H1 (cell line): ENCODE results near the gene PPID. TPM values are rescaled to one million over a fixed set of nuclear protein-coding genes. Genes with fewer than 3 reads are reported as not detected.

Source experiments
- CTCF ChIA-PET: fragments of 300-600 bp; sonication (Branson Sonifier 250); formaldehyde crosslinking; loops from one replicate; lab custom pipeline; 2021; ENCODE audit not compliant: partially characterized antibody; lab: Charles Lee
- POLR2A ChIA-PET: fragments of 300-600 bp; sonication (Branson Sonifier 250); formaldehyde crosslinking; loops from one replicate; lab custom pipeline; 2021; ENCODE audit warnings: inconsistent platforms; ENCODE audit not compliant: partially characterized antibody; lab: Charles Lee
- DNase-seq, 2 experiments: peaks; one replicate each; pipeline versions ENCODE4 v3.0.0 to v3.0.0-alpha.2; 2010 to 2022; ENCODE audit warnings: low spot score in 2 of 2, low read depth in 1 of 2, mixed read lengths in 1 of 2
- FAIRE-seq: peaks from 2 replicates; lab custom pipeline; 2011; peaks lifted over from hg19 to GRCh38; lab: Jason Lieb, UNC
- H2AFZ ChIP-seq: 2 replicates; pipeline ENCODE4 v1.8.1; 2012; ENCODE audit warnings: low read length, inconsistent platforms
- H2AK5ac ChIP-seq: 2 replicates; pipeline ENCODE4 v1.6.1; 2013; ENCODE audit warnings: low read depth, low read length
- H2BK120ac ChIP-seq: replicated peaks from 2 replicates; pipeline ENCODE3; 2013; ENCODE audit warnings: low read depth, low read length, inconsistent platforms
- H2BK12ac ChIP-seq: 2 replicates; pipeline ENCODE4 v1.6.1; 2013; ENCODE audit warnings: low read depth, low read length
- H2BK15ac ChIP-seq: 2 replicates; pipeline ENCODE4 v1.6.1; 2013; ENCODE audit warnings: low read length
- H2BK20ac ChIP-seq: 2 replicates; pipeline ENCODE4 v1.6.1; 2013; ENCODE audit warnings: low read length
- H2BK5ac ChIP-seq: 2 replicates; pipeline ENCODE4 v1.6.1; 2013; ENCODE audit warnings: low read depth, low read length
- H3K14ac ChIP-seq: 2 replicates; pipeline ENCODE4 v1.6.1; 2013; ENCODE audit warnings: inconsistent platforms; ENCODE audit not compliant: insufficient read length
- H3K18ac ChIP-seq: 2 replicates; pipeline ENCODE4 v1.6.1; 2013; ENCODE audit warnings: low read length; ENCODE audit errors: extremely low read depth
- H3K23ac ChIP-seq: 2 replicates; pipeline ENCODE4 v1.6.1; 2013; ENCODE audit warnings: inconsistent platforms; ENCODE audit not compliant: insufficient read length
- H3K23me2 ChIP-seq: 2 replicates; pipeline ENCODE4 v1.6.1; 2013; ENCODE audit warnings: low read depth, low read length
- H3K27ac ChIP-seq: 2 replicates; pipeline ENCODE4 v1.6.1; 2011; ENCODE audit warnings: low read depth, low read length, inconsistent platforms
- H3K27me3 ChIP-seq, 4 experiments: replicated peaks in 1 of 4; 1 replicate in 1 of 4; 2 replicates in 3 of 4; pipeline versions ENCODE4 v1.6.1 to v1.8.1; 2011 to 2013; ENCODE audit warnings: low read length in 3 of 4, mild to moderate bottlenecking in 3 of 4, inconsistent platforms in 2 of 4, mixed read lengths in 2 of 4, moderate library complexity in 1 of 4; ENCODE audit not compliant: control insufficient read depth in 3 of 4, insufficient read depth in 3 of 4; ENCODE audit errors: extremely low read depth in 1 of 4
- H3K36me3 ChIP-seq, 4 experiments: 2 replicates each; pipeline versions ENCODE4 v1.6.1 to v1.8.1; 2011 to 2013; ENCODE audit warnings: mild to moderate bottlenecking in 4 of 4, low read length in 3 of 4, moderate library complexity in 2 of 4, control low read depth in 1 of 4, inconsistent platforms in 1 of 4; ENCODE audit not compliant: insufficient read depth in 4 of 4, control insufficient read depth in 2 of 4
- H3K4ac ChIP-seq: replicated peaks from 2 replicates; pipeline ENCODE3; 2013; ENCODE audit warnings: low read length, low read depth, mixed read lengths, inconsistent platforms; ENCODE audit not compliant: insufficient read length
- H3K4me1 ChIP-seq, 4 experiments: replicated peaks in 1 of 4; 1 replicate in 1 of 4; 2 replicates in 3 of 4; pipeline versions ENCODE4 v1.6.1 to v1.8.1; 2011 to 2013; ENCODE audit warnings: low read length in 3 of 4, inconsistent platforms in 2 of 4, mixed read lengths in 1 of 4; ENCODE audit not compliant: insufficient read depth in 4 of 4, control insufficient read depth in 3 of 4
- H3K4me2 ChIP-seq, 2 experiments: 2 replicates each; pipeline versions ENCODE4 v1.6.1 to v1.8.1; 2011 to 2013; ENCODE audit warnings: low read depth in 2 of 2, low read length in 2 of 2, control low read depth in 1 of 2, inconsistent platforms in 1 of 2, mild to moderate bottlenecking in 1 of 2; ENCODE audit not compliant: insufficient read depth in 1 of 2
- H3K4me3 ChIP-seq, 4 experiments: fragments of 200-600, 300-600 bp in 1 of 4; sonication (generic), shearing (Covaris generic), sonication (Bioruptor Twin) in 1 of 4; 2 replicates each; pipeline versions ENCODE4 v1.5.1 to v1.8.1; 2011 to 2016; ENCODE audit warnings: low read length in 4 of 4, low read depth in 3 of 4, control low read depth in 2 of 4, inconsistent platforms in 2 of 4, mild to moderate bottlenecking in 2 of 4, mixed read lengths in 1 of 4, moderate library complexity in 1 of 4; ENCODE audit not compliant: insufficient read depth in 2 of 4; ENCODE audit errors: extremely low read depth in 1 of 4
- H3K56ac ChIP-seq: replicated peaks from 2 replicates; pipeline ENCODE3; 2013; ENCODE audit warnings: low read depth, mild to moderate bottlenecking, mixed read lengths, low read length, inconsistent platforms; ENCODE audit not compliant: insufficient read length
- H3K79me1 ChIP-seq: 2 replicates; pipeline ENCODE4 v1.6.1; 2013; ENCODE audit warnings: low read depth, low read length, control low read depth
- H3K79me2 ChIP-seq, 2 experiments: 2 replicates each; pipeline versions ENCODE4 v1.6.1 to v1.8.1; 2012 to 2013; ENCODE audit warnings: low read length in 2 of 2, mild to moderate bottlenecking in 2 of 2, inconsistent platforms in 1 of 2; ENCODE audit not compliant: insufficient read depth in 2 of 2, control insufficient read depth in 1 of 2
- H3K9ac ChIP-seq, 4 experiments: replicated peaks in 1 of 4; 1 replicate in 1 of 4; 2 replicates in 3 of 4; pipeline versions ENCODE4 v1.6.1 to v1.8.1; 2011 to 2013; ENCODE audit warnings: low read depth in 3 of 4, low read length in 3 of 4, control low read depth in 2 of 4, mild to moderate bottlenecking in 2 of 4, moderate library complexity in 2 of 4, inconsistent platforms in 1 of 4; ENCODE audit errors: extremely low read depth in 1 of 4
- H3K9me3 ChIP-seq, 2 experiments: 2 replicates each; pipeline versions ENCODE4 v1.6.1 to v1.8.1; 2012 to 2013; ENCODE audit warnings: mild to moderate bottlenecking in 2 of 2, moderate library complexity in 2 of 2, control low read depth in 1 of 2, inconsistent platforms in 1 of 2, low read depth in 1 of 2, low read length in 1 of 2, mixed read lengths in 1 of 2; ENCODE audit not compliant: insufficient read depth in 2 of 2
- H4K20me1 ChIP-seq, 2 experiments: replicated peaks in 1 of 2; 2 replicates each; pipeline versions ENCODE3 to v1.8.1; 2011 to 2013; ENCODE audit warnings: inconsistent platforms in 2 of 2, low read length in 2 of 2, mild to moderate bottlenecking in 1 of 2; ENCODE audit not compliant: insufficient read depth in 2 of 2, control insufficient read depth in 1 of 2
- H4K5ac ChIP-seq: 2 replicates; pipeline ENCODE4 v1.6.1; 2013; ENCODE audit warnings: low read length, low read depth, mixed read lengths, inconsistent platforms; ENCODE audit not compliant: insufficient read length
- H4K8ac ChIP-seq: 2 replicates; pipeline ENCODE4 v1.8.0; 2013; ENCODE audit warnings: mild to moderate bottlenecking, moderate library complexity, low read length, inconsistent platforms; ENCODE audit not compliant: insufficient read depth; ENCODE audit errors: extremely low read depth
- H4K91ac ChIP-seq: replicated peaks from 2 replicates; pipeline ENCODE3; 2013; ENCODE audit warnings: low read length, mixed read lengths, inconsistent platforms; ENCODE audit not compliant: insufficient read length
- KDM4A ChIP-seq: IDR thresholded peaks from one replicate; pipeline ENCODE4 v1.7.1; 2012; ENCODE audit warnings: low read depth, mild to moderate bottlenecking, moderate library complexity, low read length, inconsistent platforms; ENCODE audit not compliant: severe bottlenecking
- KDM5A ChIP-seq: fragments of 200-600 bp; IDR thresholded peaks from 2 replicates; pipeline ENCODE4 v1.7.1; 2012; ENCODE audit warnings: mild to moderate bottlenecking, low read length, inconsistent platforms, mixed read lengths
- POLR2A ChIP-seq, 2 experiments: IDR thresholded peaks; 1 replicate in 1 of 2; 2 replicates in 1 of 2; pipeline ENCODE4 v1.6.1; 2011; ENCODE audit warnings: low read depth in 2 of 2, low read length in 2 of 2, mild to moderate bottlenecking in 2 of 2; ENCODE audit errors: control extremely low read depth in 1 of 2
- SAP30 ChIP-seq: fragments of 300-600 bp; sonication (generic); IDR thresholded peaks from 2 replicates; pipeline ENCODE4 v1.7.1; 2012; ENCODE audit warnings: low read length, moderate library complexity, mild to moderate bottlenecking, inconsistent platforms; ENCODE audit not compliant: insufficient read depth, insufficient replicate concordance
- SUZ12 ChIP-seq: fragments of 200-600 bp; sonication (generic); IDR thresholded peaks from 2 replicates; pipeline ENCODE4 v1.6.1; 2012; ENCODE audit warnings: mild to moderate bottlenecking, inconsistent platforms, low read length, moderate library complexity, mixed read lengths
- TAF1 ChIP-seq: IDR thresholded peaks from 2 replicates; pipeline ENCODE4 v1.6.1; 2011; ENCODE audit warnings: mild to moderate bottlenecking, low read depth, low read length
- TAF7 ChIP-seq: optimal IDR thresholded peaks from 2 replicates; pipeline ENCODE3; 2011; ENCODE audit warnings: low read depth, mild to moderate bottlenecking, inconsistent platforms, low read length, moderate library complexity, borderline replicate concordance
- TEAD4 ChIP-seq: IDR thresholded peaks from 2 replicates; pipeline ENCODE4 v1.6.1; 2012; ENCODE audit warnings: low read depth, low read length, inconsistent platforms, mixed read lengths
- WGBS, 2 experiments: shearing (Covaris generic) in 1 of 2; methylation state at CpG; one replicate each; pipeline versions ENCODE4 v1.1.6 to v1.1.7; 2013 to 2015; ENCODE audit warnings: low lambda C conversion rate in 2 of 2, mixed read lengths in 2 of 2, inconsistent platforms in 1 of 2, low coverage in 1 of 2, missing lambda C conversion rate in 1 of 2; ENCODE audit not compliant: insufficient replicate concordance in 2 of 2, insufficient coverage in 1 of 2, insufficient read length in 1 of 2; ENCODE audit errors: extremely low coverage in 1 of 2, missing lambda C conversion rate in 1 of 2; 5-methylcytosine and 5-hydroxymethylcytosine counted together
- polyA plus RNA-seq, 7 experiments: library from polyadenylated mRNA; depleted of rRNA in 3 of 7; stranded (reverse) in 5 of 7; unstranded in 2 of 7; fragments of >200 nt in 5 of 7; fragments of 200-250 nt in 2 of 7; gene quantifications; 1 replicate in 5 of 7; 2 replicates in 1 of 7; 4 replicates in 1 of 7; pipeline versions ENCODE4 v1.2.1 to v1.2.3, GENCODE V29; 2011 to 2013; ENCODE audit warnings: missing spikeins in 2 of 7, mixed read lengths in 2 of 7
- total RNA-seq: library from RNA; stranded (reverse); fragmentation: NEBNext Ultra II Directional; extraction: Animal tissue kit (Norgen Biotek cat#: 25700); gene quantifications from 2 replicates; pipeline ENCODE4 v1.2.1, GENCODE V29; 2021
- TF ChIP-seq, protein P1 (sequence below): IDR thresholded peaks from 2 replicates; pipeline ENCODE4 v1.6.1; 2012; ENCODE audit warnings: inconsistent platforms
- TF ChIP-seq, protein P2 (sequence below): IDR thresholded peaks from 2 replicates; pipeline ENCODE4 v1.6.1; 2012; ENCODE audit warnings: inconsistent platforms

Gene PPID
- total and polyA plus RNA-seq, 2 of the 8 experiments (the other 6 are each of a cell fraction or from before 2014, with no cell fraction given): 20.2 to 53.2 TPM

DNA sequence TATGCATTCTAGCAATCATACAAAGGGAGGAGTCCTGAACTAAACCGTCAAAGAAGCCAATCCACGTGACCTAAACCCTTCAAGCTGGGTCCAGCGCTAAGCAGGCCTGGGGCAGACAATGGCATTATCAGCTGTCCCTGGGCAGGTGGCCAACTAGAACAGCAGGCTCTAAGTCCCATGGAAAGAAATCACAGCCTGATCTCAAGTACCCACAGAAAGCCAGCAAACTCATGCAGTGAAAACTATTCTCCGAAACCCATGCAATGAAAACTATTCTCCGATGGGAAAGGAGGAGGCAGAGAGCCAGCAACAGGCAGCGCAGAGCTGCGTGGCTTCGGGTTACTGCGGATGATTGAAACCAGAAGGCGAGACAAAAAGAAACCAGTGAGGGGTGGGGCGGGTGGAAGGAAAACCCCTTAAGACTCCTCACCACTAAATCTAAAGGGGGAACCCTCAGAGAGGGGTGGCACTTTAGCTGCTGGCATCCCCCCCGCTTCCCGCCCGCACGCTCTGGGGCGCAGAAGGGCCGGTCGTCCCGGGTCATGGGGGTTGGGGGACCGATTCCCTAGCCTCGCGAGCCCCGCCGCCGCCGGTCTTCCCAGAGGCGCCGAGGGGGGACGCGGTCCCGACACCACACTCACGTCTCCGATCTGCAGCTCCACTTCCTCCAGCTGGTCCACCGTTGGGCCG is 52.1 kb downstream of the PPID start:
- H3K4me3 ChIP-seq: peak overlapping the region; percentile 73 to 94 (median 75)
- no peak overlapping the region for H2BK20ac ChIP-seq
- H4K91ac ChIP-seq: peak overlapping the region; percentile 59
- no peak overlapping the region for H2BK120ac ChIP-seq
- H3K56ac ChIP-seq: peak overlapping the region; percentile 40
- no peak overlapping the region for H3K23ac ChIP-seq
- H3K79me2 ChIP-seq: peaks cover 4 to 45% of the 10 kb centered on the region in 2 experiments
- no peaks in the 10 kb centered on the region for H3K9me3 ChIP-seq
- H4K20me1 ChIP-seq: no peaks in the 10 kb centered on the region
- no peak overlapping the region for H3K4ac ChIP-seq
- H2AFZ ChIP-seq: peak overlapping the region; percentile 25; the same call in 1 of the 2 replicates
- H3K4me1 ChIP-seq: peaks cover 0 to 3% (median 2%) of the 10 kb centered on the region in 4 experiments; a peak in 2 of 7 replicates
- H2BK12ac ChIP-seq: peak overlapping the region; percentile 40; the same call in 1 of the 2 replicates
- peak overlapping the region; percentile 48 for H4K5ac ChIP-seq
- DNase-seq: peak in 1 of 2 experiments; percentile 56
- peaks cover 11% of the 10 kb centered on the region for H3K23me2 ChIP-seq
- H3K14ac ChIP-seq: no peak overlapping the region
- POLR2A ChIA-PET: interaction anchor here (0.7 to 1.2 kb wide), 2 partner anchors 10 to 180 kb away, joined by 3 read pairs; no protein-coding TSS in a partner anchor
- peaks cover 0 to 15% (median 0%) of the 10 kb centered on the region in 4 experiments; a peak in 3 of 8 replicates for H3K36me3 ChIP-seq
- FAIRE-seq: peak; percentile 24
- peak overlapping the region; percentile 70; the same call in 1 of the 2 replicates for H3K27ac ChIP-seq
- no peaks in the 10 kb centered on the region for H3K27me3 ChIP-seq
- peak overlapping the region; percentile 69 for H2BK5ac ChIP-seq
- CTCF ChIA-PET: interaction anchor here (0.6 to 1.9 kb wide), 8 partner anchors 10 to 768 kb away, joined by 3 to 7 read pairs (median 4); no protein-coding TSS in a partner anchor
- H2BK15ac ChIP-seq: 0 out of 2 replicates have a peak overlapping the region, but pooled peaks have one; percentile 19
- 1% methylated on average over 31 of the region's 35 CpGs; no CpG with 5 or more reads in 1 of the 2 experiments for WGBS, 2 experiments
- H3K18ac ChIP-seq: peak overlapping the region; percentile 39; the same call in 1 of the 2 replicates
- no peak overlapping the region for H2AK5ac ChIP-seq
- 0 out of 2 replicates have a peak, but pooled peaks cover 3% of the 10 kb centered on the region for H3K79me1 ChIP-seq
- H4K8ac ChIP-seq: peak overlapping the region; percentile 91
- H3K9ac ChIP-seq: peak overlapping the region; percentile 87 to 97 (median 91)
- H3K4me2 ChIP-seq: peak overlapping the region; percentile 70 to 96
- TF ChIP-seq, protein P1, sequence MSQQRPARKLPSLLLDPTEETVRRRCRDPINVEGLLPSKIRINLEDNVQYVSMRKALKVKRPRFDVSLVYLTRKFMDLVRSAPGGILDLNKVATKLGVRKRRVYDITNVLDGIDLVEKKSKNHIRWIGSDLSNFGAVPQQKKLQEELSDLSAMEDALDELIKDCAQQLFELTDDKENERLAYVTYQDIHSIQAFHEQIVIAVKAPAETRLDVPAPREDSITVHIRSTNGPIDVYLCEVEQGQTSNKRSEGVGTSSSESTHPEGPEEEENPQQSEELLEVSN: 0 out of 2 replicates have a peak, but pooled peaks have one; percentile 54
- TF ChIP-seq KDM4A (peak; percentile 29), KDM5A (0 out of 2 replicates have a peak, but pooled peaks have one; percentile 40), TEAD4 (peak; percentile 61), SUZ12 (no peak), POLR2A (IDR thresholded peaks at IDR 0.05; ENCODE audit: control extremely low read depth in 1 of 2, low read depth in 2 of 2, low read length in 2 of 2) (no peak), TAF7 (no peak), SAP30 (peak; percentile 83), TAF1 (peak; percentile 36; the same call in 1 of the 2 replicates)
- TF ChIP-seq, protein P2, sequence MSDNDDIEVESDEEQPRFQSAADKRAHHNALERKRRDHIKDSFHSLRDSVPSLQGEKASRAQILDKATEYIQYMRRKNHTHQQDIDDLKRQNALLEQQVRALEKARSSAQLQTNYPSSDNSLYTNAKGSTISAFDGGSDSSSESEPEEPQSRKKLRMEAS: peak; percentile 87
